GM18499 (cell line): ENCODE measurements around the gene HOXA13.

Experiments used
- ATAC-seq: cut with Tn5 transposase; IDR thresholded peaks from one replicate; pipeline ENCODE4 v1.9.1; 2021; ENCODE audit warnings: moderate number of reproducible peaks; ENCODE audit not compliant: insufficient read depth, unreplicated experiment

HOXA13 gene

DNA sequence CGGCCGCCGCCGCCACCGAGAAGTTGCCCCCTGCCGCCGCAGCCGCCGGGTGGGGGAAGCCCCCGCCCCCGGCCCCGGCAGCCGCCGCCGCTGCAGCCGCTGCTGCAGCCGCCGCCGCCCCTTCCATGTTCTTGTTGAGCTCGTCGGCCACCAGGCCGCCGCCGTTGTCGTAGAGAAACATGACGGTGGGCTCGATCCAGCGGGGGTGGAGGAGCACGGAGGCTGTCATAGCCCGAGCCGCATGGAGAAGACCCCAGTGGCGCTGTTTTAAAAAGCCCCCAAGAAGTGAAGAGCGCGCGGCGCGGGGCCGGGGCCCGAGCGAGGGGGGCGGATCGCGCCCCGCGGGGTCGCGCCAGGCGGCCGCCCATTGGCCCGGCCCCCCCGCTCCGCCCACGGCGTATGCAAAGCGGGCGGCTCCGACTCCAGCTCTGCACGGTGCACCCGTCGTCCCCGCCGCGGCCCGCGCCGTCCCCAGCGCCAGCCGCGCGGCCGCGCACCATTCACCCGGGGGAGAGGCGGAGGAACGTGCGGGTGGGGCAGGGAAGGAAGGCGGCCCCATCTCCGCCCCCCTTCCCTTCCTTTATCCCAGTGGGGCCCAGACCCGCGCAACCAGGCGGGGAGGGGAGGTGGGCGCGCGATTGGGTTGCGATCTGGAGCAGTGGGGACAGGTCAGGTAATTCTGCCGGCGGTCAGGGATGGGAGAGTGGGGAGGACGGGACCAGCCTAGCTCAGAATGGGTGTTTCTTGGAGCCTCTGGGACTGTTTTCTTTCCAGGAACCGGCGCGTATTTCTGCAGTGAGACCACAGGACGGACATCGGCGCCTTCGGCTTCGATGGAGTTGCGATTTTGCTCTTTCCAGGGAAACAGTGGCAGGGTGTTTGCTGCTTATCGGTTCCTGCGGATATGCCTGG is at the start of gene HOXA13:
Gene HOXA13 (minus strand): TSS at position 243 of the 912 bp plus-strand sequence. CDS start 14 bp downstream, at position 229.
- no peak for ATAC-seq

DNA sequence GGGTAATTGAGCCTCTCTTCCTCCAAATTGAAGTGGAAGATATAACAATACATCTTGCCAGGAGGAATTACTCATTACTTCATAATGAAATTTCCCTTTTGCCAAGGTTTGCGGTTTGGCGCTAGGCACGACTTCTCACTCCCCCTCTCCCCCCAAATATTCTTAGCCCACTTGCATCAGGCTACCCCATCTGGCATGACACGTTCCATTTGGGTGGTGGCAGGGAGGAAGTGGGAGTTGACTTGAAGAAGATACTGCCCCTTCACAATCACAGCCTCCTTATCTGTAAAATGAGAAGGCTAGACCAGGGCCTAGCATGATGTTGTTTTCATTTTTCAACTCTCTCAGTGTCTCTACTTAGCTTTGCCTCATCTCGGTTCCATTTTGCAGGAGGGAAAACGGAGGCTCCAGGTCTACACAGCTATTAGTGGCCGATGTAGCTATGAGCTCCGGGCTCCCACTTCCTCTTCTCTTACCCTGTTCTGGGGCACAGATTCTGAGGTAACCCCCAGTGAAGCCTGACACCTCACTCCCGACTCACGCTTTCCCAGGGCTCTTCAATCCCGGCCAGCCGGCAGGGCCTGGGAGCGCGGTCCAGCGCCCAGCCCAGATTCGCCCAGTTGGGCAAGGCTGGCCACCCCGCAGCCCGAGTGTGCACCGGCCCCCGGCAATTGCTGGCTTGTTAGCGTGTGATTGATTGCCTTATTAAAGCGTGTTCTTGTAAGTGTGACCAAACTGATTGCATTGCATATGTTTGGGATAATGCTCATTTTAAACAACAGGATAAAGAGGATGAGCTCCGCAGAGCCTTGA is 49.2 kb upstream of the HOXA13 start:
- no peak for ATAC-seq

DNA sequence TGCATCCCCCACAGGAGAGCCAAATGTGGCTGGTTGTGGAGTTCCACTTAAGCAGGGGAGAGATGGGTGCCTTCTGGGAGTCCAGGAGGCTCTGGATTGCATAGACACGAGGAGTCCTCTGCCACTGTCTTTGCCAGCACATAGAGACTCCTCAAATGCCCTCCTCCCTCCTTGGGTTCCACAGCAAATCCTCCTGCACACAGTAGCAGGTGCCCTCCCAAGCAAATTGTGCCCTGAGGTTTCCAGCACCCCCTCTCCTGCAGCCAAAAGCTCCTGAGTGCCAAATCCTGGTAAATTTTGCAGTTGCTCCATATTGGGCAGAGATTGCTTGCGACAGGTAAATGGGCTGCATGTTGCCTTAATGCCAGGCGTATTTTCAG is 48.5 kb upstream of the HOXA13 start:
- ATAC-seq: no peak

DNA sequence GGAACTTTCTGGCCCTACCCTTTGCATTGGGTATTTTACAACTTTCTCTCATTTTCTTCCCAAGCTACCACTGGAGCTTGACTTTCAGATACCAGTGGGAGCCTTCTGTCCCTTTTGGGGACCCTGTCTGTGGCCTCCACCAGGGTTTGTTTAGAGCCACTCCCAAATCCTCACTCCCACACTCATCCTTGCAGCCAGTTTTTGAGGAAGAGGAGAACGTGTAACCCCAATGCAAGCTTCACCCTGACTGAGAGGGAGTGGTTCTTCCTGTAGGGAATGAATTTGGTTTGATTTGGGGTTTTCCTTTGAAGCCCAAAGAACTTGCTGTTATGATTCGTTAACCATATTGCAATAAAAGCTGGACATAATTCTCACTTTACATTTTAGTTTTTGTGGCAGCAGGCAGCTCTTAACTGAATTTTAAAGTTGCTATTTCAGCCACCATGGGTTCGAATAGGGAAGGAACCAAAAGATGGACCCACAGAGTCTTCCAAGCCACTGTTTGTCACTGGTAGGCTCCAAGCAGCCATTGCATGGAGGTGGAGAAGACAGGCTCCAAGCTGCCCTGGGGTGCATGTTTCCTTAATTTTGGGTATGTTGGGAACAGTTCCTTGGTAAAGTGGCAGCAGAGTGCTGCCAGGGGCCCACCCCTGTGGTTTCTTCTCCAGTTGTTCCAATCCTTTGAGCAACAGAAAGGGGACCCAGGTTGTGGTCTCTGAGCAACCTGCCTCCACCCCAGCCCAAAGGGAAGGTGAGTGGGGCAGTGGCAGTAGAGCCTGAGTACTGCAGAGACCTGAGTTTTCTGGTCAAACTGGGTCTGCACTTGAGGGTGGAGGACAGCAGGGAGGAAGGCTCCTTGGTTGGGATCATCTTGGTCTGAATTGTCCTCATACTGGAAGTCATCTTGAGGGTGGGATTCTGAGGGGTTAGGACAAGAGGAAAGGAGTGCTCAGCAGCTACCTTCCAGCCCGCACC is 47.8 kb upstream of the HOXA13 start:
- no peak for ATAC-seq

DNA sequence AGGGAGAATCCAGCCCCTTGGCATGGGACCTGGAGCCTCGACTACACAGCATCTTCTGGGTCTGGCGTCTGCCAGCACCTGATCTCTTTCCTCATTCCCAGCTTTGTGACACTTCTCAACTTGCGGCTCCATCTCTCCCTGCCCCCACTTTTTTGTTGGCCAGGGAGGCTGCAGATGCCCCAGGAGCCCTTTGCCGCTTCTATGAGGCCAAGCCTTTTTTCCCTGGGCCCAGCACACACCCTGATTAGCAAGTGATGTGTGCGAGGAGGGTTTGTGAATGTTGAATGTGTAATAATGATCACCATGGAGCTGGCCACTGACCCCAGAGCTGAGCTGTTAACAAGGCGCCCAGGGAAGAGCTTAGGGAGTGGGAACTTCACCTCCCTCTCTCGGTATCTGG is 47.1 kb upstream of the HOXA13 start:
- ATAC-seq: no peak

DNA sequence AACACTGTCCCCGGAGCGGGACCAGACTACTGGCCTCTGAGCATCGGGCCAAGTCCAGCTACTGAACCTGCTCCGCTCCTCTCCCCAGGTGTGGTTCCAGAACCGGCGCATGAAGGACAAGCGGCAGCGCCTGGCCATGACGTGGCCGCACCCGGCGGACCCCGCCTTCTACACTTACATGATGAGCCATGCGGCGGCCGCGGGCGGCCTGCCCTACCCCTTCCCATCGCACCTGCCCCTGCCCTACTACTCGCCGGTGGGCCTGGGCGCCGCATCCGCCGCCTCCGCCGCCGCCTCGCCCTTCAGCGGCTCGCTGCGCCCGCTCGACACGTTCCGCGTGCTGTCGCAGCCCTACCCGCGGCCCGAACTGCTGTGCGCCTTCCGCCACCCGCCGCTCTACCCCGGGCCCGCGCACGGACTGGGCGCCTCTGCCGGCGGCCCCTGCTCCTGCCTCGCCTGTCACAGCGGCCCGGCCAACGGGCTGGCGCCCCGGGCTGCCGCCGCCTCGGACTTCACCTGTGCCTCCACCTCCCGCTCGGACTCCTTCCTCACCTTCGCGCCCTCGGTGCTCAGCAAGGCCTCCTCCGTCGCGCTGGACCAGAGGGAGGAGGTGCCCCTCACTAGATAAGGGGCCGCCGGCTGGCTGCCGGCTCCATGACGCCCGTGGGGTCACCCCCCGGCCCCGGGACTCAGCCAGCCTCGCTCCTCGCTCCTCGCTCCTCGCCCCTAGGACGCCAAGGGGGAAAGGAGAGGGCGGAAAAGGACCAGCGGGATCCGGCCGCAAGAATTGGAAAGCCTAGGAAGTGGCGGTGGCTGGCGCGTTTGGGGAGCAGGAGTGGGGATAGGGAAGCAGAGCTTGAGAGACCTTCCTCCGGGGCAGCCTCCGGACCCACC is 46.2 kb upstream of the HOXA13 start:
- no peak for ATAC-seq

DNA sequence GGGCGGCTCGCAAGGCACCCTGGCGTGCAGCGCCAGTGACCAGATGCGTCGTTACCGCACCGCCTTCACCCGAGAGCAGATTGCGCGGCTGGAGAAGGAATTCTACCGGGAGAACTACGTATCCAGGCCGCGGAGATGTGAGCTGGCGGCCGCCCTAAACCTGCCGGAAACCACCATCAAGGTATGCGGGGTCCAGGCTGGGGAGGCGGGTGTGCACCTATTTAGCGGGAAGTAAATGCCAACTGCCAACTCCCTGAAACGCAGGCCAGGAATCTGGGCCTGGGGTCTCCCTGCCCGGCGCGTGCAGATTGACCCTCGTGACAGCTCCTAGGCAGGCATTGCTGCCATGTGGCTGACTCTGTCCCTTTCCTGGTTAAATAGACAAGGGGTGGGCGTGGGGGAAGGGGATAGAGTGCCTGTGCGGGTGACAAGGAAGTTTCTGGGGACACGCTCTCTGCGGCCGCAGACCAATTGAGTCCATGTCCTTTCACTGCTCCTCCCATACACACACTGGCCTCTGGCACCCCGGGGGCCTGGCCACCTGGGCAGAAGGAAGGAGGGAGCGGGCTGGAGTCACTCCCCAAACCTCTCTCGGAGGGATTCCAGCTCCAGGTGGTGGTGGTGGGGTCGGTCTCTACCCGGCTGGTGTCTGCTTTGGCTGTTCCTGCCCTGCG is 45.4 kb upstream of the HOXA13 start:
- no peak for ATAC-seq

DNA sequence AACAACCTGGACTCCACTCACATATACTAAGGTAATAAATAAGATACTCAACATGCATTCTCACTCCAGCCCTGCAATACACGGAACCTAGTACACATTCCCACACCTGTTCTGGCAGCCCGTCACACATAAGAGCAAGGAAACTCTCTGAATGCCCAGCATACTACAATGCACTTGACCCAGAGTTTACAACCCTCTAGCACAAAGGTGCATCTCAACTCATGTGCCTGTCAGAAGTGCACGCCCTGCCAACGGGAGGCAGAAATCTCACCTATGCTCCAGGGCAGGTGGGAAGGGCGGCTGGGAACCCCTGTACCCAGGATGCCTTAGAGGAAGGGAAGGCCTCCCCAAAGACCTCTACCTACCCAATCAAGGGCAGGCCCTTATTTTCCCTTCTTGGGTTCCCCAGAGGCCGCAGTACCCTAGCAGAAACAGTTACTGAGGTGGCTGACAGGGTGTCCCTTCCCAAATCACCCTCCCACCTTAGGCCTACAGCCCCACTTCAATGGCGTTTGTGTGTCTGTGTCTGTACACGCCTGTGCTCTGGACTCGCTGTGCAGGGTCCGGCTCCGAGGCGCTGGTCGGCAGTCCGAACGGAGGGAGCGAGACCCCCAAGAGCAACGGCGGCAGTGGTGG is 44.7 kb upstream of the HOXA13 start:
- ATAC-seq: no peak

DNA sequence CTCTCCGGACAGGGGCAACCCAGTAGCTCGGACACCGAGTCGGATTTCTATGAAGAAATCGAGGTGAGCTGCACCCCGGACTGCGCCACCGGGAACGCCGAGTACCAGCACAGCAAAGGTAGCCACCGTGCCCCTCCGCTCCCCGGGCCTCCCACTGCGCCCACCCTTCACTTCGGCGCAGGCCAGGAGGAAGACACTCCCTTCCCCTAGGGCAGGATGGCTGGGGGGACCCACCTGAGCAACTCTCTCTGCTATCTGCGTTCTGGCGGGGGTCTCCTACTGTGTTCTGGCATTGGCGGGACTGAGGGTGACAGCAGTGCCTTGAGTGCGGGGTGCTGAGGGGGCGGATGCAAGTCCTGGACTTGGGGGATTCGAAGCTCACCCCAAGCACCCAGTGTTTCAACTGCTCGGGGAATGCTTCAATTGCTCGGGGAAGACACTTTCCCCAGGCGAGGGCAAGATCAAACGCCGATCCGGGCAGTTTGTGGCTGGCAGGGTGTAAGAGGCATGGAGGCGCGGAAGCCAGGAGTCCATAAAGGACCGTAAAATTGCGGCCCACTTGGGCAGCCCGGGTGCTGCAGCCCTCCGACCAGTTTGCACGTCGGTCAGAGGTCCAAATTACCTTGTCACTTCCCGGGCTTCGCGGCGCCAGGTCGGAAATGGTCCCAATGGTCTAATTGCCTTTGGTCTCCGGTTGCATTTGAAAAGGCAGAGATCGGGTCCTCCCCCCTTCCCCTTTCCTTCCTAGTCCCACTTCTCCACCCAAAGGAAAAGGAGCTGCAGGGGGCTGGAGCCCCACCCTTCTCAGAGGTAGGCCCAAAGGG is 43.7 kb upstream of the HOXA13 start:
- ATAC-seq: no peak

DNA sequence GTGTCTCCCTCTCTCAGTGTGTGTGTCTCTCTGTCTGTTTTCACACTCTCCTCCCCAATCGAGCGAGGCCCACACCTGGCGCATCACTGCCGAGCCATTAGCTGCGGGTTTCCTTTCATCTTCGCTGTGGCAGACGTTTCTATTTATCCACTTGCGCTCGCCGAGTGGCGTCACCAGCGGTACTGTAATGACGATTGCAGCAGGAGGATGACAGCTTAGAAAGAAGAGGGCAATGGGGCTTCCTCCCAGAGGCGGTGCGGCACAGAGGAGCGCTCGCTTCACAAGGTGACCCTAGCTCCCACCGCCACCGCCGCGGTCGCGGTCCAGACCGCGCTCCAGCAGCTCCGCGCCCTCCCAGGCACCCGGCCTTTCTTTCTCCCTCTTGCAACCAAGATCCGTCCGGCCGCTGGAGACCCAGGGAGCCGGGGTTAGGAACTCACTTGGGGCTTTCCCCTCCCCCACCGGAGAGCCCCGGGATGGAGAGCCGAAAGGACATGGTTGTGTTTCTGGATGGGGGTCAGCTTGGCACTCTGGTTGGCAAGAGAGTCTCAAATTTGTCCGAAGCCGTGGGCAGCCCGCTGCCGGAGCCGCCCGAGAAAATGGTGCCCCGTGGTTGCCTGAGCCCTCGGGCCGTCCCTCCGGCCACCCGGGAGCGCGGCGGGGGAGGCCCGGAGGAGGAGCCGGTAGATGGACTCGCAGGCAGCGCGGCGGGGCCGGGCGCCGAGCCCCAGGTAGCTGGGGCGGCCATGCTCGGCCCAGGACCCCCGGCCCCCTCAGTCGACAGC is 42.9 kb upstream of the HOXA13 start, which contains the start of gene EVX1:
Gene EVX1 (plus strand): TSS at position 248 of the 785 bp plus-strand sequence. CDS start 229 bp downstream, at position 477.
- ATAC-seq: no peak

DNA sequence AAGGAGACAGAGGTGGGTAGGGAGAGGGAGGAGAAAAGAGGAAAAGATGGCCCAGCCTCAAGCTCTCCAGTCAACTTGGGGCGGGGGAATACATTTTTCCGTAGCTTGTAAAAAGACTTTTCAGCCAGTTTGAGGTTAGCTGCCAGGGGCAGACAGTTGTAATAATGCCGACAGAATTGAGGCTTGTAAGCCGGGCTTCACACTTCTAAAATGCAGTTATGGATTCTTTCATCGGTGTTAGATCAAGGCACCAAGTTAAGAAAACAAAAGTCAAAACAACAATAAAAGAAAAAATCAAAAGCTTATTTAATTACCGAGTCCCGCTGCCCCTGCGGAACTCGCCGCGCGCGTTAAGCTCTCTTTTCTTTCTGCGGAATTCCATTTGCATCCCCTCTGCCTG is 42.3 kb upstream of the HOXA13 start:
- no peak for ATAC-seq

DNA sequence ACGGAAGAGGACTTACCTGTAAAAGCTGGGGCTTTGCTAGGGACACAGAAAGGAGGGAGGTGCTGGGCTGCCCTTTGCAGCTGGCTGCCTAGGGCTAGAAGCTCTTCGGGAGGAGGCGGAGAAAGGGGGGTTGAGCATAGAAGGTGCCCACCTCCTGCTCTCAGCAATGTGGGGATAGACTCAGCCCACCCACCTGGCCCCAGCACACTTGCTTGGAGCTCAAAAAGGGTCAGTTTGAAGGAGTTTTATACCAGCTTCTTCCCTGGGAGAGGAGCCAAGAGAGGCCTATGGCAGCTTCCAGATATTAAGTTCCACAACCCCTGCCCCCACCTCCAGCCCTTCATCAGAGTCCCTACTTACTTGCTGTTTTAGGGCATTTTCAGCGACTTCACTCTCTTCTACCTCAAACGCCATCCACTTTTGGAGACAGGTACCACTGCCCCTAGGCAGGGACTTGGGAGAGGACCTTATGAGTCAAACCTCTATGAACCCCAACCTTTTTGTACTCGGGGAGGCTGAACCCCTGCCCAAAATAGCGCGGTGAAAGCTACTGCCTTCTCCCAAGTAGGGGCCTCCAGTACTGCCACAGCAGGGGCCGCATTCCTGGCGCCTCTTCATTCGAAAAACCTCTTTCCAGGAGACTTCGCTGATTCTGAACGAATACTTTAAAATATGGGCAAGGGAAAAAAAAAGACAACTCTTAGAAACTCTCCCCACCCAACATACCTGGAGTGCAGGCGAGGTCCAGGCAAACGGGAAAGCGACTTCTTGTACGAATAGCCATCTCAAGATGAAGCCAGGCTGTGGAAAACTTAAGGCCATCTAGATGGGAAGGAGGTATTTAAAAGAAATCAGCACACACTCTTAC is 41.5 kb upstream of the HOXA13 start:
- no peak for ATAC-seq

DNA sequence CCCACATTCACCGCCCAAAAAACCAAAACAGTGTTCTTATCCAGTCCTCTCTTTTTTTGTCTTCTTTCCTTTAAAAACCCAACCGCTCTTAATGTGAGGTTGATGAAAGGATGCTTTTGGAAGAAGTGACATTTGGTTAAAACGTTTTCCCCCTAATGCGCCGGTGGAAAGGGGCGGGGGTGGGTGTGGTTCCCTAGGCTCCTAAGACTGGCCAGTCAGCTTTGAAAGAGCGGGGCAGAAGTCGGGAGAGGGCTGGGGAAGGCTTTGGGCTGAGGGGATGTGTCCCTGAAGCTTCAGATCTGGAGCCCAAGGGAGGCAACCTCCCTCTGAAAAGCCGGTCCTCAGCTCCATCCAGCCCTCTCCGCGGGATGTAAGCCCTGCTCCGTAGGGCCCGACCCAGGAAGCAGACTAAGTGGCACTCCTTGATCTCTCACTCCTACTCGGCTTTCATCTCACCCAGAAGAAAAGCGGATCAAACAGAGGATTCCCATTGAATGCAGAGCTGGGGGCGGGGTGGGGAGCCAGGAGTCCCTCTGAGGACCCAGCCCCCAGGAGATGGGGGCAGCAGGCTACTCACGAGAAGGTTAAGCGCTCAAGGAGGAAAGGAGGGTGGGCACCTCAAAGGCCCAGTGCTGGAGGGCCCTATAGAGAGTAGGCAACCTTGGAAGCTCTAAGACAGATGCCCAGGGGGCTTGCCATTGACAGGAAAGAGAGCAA is 40.3 kb upstream of the HOXA13 start:
- no peak for ATAC-seq

DNA sequence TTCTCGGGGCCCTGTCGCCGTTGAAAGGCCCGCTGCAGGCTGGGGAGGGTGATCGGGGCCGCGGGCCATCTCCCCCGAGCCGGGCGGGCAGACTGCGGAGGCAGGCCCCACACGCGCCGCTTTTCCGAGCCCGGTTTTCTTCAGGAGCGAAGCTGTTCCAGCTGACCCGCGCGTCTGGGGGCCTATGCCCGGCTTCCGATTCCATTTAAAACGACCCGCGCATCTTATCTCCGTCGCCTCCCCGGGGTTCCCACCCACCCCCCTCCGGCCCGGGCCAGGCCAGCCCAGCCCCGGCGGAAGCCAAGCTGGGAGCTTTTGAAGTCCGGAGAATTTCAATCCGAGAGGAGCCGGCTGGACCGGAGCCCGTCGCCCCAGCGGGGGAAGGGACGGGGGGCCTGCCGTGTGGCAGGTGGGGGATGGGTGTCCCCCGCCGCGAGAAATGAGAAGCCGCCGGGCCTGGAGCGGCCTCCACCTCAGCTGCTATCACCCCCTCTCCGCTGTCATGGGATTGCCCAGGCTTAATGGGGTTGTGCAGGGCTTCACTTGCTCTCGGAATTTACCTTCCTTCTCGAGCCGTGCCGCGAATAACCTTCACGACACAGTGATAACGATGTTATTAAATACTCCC is 39.6 kb upstream of the HOXA13 start:
- no peak for ATAC-seq

DNA sequence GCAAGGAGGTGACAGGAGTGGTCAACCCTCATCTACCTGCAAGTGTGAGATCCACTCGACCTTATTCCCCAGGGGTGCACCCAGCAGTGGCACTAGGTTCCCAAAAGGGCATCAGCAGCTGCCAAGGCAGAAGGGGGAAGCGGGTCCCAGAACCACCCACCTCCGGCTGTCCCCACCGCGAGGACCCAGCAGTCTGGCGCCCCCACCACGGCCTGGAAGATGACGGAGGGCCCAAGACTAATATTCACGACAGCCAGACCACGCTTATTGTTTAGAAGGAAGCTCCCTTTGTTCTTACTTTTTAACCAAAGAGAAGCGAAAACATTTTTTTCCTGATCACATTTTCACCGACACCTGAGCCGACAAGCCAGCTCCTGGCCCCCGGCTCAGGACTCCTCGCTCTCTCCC is 39.1 kb upstream of the HOXA13 start:
- no peak for ATAC-seq
